T-helper 2 cell treated with Interferon-gamma antibody and Interleukin-4, amounts not matched to agents 5 μg/mL and 100 μg/mL, for 36 hours (primary cell): ENCODE measurements around the gene RBMS3.

Experiments used
- DNase-seq: peaks from one replicate; pipeline ENCODE4 v3.0.0; 2021; ENCODE audit warnings: low spot score
- H3K27ac Mint-ChIP-seq: one replicate; pipeline ENCODE4 v1.8.0; 2021; ENCODE audit warnings: mild to moderate bottlenecking, mixed read lengths
- H3K27me3 Mint-ChIP-seq: one replicate; pipeline ENCODE4 v1.8.0; 2021; ENCODE audit warnings: low read depth, mixed read lengths
- H3K36me3 Mint-ChIP-seq: one replicate; pipeline ENCODE4 v1.8.0; 2021; ENCODE audit warnings: low read depth, mixed read lengths
- H3K4me1 Mint-ChIP-seq: one replicate; pipeline ENCODE4 v1.8.0; 2021; ENCODE audit warnings: low read depth, mixed read lengths
- H3K4me3 Mint-ChIP-seq: one replicate; pipeline ENCODE4 v1.8.0; 2022; ENCODE audit warnings: mild to moderate bottlenecking, moderate library complexity, mixed read lengths
- H3K9me3 Mint-ChIP-seq: one replicate; pipeline ENCODE4 v1.8.0; 2021; ENCODE audit warnings: mixed read lengths

RBMS3 gene

DNA sequence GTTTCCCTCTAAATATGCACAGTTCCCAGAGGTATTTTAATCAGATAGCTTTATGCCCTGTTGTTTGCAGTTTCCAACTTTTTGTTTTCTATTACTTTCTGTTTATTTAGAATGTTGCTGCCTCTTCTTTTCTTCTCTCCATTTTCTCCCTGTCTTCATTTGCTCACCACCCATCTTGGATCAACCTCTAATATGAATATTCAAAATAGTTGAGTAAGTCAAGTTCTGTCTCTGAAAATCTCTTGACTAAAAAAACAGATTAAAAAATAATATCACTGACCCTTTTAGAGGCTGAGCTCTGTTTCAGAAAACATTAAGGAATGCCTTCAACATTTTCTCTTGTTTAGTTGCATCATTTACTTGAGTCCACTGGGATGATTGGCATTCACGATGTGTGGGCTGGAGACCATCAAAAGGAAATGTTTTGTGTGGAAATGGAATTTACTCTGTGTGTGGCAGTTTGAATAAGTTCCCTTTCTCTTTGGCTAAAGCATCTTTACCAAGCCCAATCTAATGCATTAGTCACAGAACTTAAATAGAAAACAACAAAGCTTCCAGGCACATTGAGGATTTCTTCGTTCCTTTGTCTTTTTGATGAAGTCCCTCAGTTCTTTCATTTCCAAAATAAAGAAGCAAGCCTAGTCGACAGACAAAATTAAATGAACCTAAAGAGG lies 691.6 kb downstream of the RBMS3 start:
- DNase-seq: no peak
- no peak overlapping the region for H3K4me3 Mint-ChIP-seq
- H3K27ac Mint-ChIP-seq: no peak overlapping the region
- no peaks in the 10 kb centered on the region for H3K4me1 Mint-ChIP-seq
- no peaks in the 10 kb centered on the region for H3K36me3 Mint-ChIP-seq
- no peaks in the 10 kb centered on the region for H3K9me3 Mint-ChIP-seq
- peaks cover 2% of the 10 kb centered on the region for H3K27me3 Mint-ChIP-seq

DNA sequence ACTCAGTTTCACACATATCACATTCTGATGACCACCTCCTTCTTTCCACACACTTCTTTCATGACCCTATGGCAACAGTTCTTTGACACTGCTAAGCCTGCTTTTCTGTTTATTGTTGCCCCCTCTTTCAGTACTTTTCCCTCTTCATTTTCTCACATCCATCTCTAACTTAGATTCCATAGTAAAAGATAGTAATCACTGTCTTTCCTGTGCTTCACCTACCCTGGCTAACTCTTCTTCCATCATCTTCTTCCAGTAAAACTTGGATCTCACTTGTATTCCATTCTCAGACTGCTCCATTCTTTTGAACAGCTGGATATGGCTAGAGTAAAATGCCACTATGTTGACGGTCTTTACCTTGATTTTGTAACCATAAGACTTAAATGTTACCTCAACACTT lies 692.9 kb downstream of the RBMS3 start:
- Mint-ChIP-seq H3K27me3 (peaks cover 2% of the 10 kb centered on the region), H3K4me3 (no peak overlapping the region), H3K27ac (no peak overlapping the region), H3K36me3 (no peaks in the 10 kb centered on the region), H3K4me1 (no peaks in the 10 kb centered on the region), H3K9me3 (no peaks in the 10 kb centered on the region)
- no peak for DNase-seq

DNA sequence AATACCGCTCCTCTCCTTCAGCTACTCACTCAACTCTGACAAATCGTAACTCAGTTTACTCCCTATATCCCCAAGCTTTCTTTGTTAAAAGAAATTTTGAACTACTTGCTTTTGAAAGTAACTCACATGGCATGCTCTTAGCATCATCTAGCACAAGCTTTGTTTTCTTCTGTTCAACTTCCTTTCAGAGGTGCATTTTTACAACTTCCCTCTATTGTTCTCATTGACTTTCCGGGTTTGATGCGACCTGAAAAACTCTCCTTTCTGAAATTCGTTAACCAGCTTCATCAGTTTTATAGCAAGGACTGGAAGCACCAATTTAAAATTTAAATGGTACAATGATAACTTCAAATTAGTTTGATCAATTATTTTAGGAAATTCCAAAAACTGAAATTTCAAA lies 696.0 kb downstream of the RBMS3 start:
- Mint-ChIP-seq H3K27ac (no peak overlapping the region), H3K36me3 (no peaks in the 10 kb centered on the region), H3K27me3 (peaks cover 2% of the 10 kb centered on the region), H3K4me3 (no peak overlapping the region), H3K4me1 (no peaks in the 10 kb centered on the region), H3K9me3 (no peaks in the 10 kb centered on the region)
- no peak for DNase-seq

DNA sequence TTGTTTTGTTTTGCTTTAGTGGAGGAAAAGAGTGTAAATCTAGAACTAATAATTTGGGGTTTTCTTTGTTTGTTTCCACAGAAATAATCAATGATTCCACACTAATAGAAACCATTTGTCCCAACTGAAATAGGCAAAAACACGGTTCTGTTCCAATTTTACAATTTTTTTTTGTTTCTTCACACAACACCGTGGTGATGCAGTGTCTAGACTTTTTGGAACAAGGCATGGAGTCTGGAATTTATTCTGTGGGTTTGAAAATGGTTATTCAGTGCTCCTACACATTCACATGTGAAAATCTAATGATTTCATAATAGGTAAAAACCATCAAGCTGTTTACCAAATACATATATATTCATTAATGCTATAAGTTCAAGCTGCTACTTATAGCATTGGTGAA lies 696.5 kb downstream of the RBMS3 start:
- Mint-ChIP-seq H3K9me3 (peaks cover 3% of the 10 kb centered on the region), H3K4me1 (no peaks in the 10 kb centered on the region), H3K4me3 (no peak overlapping the region), H3K36me3 (no peaks in the 10 kb centered on the region), H3K27me3 (peaks cover 2% of the 10 kb centered on the region), H3K27ac (no peak overlapping the region)
- DNase-seq: no peak

DNA sequence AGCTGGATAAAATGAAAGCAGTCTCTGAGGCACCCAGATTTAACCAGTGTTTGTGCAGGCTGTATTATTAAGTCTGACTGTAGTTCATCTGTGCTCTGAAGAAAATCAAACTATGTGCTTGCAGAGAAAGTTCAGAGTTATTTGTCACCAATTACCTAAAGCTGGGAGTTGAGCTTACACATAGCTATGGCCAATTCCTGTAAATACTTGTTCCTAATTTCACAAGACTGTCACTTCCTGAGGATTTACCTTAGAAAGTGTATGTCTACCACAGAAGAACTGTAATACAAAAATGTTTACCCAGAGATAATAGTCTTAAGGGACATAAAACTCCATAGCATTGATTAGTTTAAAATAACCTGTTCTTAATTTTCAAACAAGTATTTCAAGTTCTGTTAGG lies 697.2 kb downstream of the RBMS3 start:
- Mint-ChIP-seq H3K36me3 (no peaks in the 10 kb centered on the region), H3K27ac (no peak overlapping the region), H3K9me3 (peaks cover 6% of the 10 kb centered on the region), H3K4me1 (no peaks in the 10 kb centered on the region), H3K4me3 (no peak overlapping the region), H3K27me3 (peaks cover 2% of the 10 kb centered on the region)
- DNase-seq: no peak

DNA sequence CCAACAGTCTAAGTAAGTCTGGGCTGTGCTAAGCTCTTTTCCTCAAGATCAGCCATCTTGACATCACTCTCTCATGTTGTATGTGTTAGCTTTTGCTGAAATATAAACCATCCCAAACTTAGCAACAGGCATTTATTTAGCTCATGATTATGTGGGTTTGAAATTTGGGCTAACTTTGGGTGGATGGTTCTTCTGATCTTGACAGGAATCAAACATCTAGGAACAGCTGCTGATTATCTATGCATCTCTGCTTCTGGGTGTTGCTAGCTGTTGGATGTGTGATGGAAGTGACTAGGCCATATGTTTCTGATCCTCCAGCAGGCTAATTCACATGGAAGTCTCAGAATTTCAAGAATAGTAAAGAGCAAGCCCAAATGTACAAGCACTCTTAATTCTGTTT lies 710.3 kb downstream of the RBMS3 start:
- H3K27ac Mint-ChIP-seq: no peak overlapping the region
- DNase-seq: no peak
- peaks cover 3% of the 10 kb centered on the region for H3K27me3 Mint-ChIP-seq
- no peaks in the 10 kb centered on the region for H3K36me3 Mint-ChIP-seq
- H3K4me3 Mint-ChIP-seq: no peak overlapping the region
- H3K9me3 Mint-ChIP-seq: no peaks in the 10 kb centered on the region
- H3K4me1 Mint-ChIP-seq: no peaks in the 10 kb centered on the region

DNA sequence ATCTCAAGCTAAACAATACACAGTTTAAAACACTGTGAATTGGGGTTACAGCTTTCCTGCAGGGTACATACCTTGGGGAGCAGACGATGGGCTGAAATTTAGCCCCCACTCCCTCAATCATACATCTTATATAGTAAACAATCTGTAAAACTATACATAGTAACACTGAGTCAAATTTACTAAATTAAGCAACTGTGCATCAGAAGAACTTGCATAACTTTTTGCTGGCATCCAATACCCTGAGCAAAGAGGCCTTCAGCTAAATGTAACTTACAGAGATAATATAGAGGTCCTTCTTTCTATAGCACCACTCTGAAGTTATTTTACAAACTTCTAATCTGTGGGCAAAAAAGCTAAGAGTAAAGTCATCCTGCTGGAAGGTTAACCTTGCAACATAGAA lies 721.9 kb downstream of the RBMS3 start:
- no peak for DNase-seq
- peaks cover 6% of the 10 kb centered on the region for H3K27me3 Mint-ChIP-seq
- no peaks in the 10 kb centered on the region for H3K9me3 Mint-ChIP-seq
- no peak overlapping the region for H3K27ac Mint-ChIP-seq
- no peaks in the 10 kb centered on the region for H3K36me3 Mint-ChIP-seq
- no peak overlapping the region for H3K4me3 Mint-ChIP-seq
- peaks cover 4% of the 10 kb centered on the region for H3K4me1 Mint-ChIP-seq

DNA sequence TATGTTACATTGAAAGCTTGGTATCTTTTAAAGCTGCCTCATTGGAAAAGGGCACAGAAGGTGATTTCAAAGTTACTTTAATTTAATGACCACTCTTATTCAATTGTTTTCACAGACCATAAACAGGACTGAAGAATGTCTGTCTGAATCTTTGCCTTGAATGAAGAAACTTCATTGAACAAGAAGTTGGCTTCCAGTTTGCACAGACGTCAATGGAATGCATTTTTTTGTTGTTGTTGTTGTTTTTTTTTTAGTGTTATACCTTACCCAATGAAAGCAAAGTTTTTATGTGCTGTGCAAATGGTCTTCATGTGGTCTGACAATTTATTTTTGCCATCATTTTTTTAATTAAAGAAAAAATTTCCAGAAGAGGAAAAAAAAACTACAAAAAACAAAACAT lies 722.9 kb downstream of the RBMS3 start:
- H3K36me3 Mint-ChIP-seq: no peaks in the 10 kb centered on the region
- H3K27ac Mint-ChIP-seq: no peak overlapping the region
- peaks cover 4% of the 10 kb centered on the region for H3K4me1 Mint-ChIP-seq
- DNase-seq: no peak
- peaks cover 6% of the 10 kb centered on the region for H3K27me3 Mint-ChIP-seq
- no peaks in the 10 kb centered on the region for H3K9me3 Mint-ChIP-seq
- H3K4me3 Mint-ChIP-seq: no peak overlapping the region

DNA sequence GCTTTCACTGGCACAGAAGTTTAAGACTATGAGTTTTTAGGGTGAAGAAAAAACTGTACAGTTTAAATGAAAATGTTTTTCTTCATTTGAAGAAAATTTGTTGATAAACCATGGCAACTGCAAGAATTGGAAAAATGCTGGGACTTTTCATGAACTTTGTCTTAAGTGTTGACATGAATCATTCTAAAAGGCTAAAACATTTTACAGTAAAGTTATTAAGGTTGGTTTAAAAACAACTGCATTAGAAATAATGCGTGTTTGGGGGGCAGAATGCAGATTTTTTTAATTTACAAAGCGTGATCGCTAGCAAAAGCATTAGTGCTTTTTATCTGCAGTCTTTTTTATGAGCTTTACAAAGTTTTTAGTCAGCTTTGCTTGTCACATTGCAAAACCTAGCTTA lies 723.6 kb downstream of the RBMS3 start:
- H3K27ac Mint-ChIP-seq: no peak overlapping the region
- no peaks in the 10 kb centered on the region for H3K36me3 Mint-ChIP-seq
- H3K27me3 Mint-ChIP-seq: peaks cover 6% of the 10 kb centered on the region

DNA sequence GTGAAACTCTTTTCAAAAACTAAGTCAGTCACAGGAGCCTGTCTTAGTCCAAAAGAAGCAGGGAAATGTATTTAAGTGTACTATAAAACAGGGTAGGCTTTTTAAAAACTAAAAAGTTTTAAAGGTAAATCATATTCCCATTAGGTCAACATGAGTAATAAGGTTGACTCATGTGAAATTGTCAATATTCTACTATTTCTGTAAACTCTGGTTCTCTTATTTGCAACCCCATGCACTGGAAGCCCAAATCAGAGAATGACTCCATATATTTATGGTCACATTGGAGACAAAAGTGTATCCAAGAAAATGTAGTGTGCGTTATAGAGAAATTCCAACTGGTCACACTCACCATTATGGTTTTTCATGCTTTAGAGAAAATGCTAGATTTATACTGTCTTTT lies 725.2 kb downstream of the RBMS3 start:
- Mint-ChIP-seq H3K27ac (no peak overlapping the region), H3K9me3 (no peaks in the 10 kb centered on the region), H3K27me3 (peaks cover 6% of the 10 kb centered on the region), H3K36me3 (no peaks in the 10 kb centered on the region), H3K4me3 (no peak overlapping the region), H3K4me1 (peaks cover 4% of the 10 kb centered on the region)
- DNase-seq: no peak

More for the DNA sequence above, 723.6 kb downstream of the RBMS3 start:
- Mint-ChIP-seq H3K4me1 (peaks cover 4% of the 10 kb centered on the region), H3K4me3 (no peak overlapping the region), H3K9me3 (no peaks in the 10 kb centered on the region)
- no peak for DNase-seq

DNA sequence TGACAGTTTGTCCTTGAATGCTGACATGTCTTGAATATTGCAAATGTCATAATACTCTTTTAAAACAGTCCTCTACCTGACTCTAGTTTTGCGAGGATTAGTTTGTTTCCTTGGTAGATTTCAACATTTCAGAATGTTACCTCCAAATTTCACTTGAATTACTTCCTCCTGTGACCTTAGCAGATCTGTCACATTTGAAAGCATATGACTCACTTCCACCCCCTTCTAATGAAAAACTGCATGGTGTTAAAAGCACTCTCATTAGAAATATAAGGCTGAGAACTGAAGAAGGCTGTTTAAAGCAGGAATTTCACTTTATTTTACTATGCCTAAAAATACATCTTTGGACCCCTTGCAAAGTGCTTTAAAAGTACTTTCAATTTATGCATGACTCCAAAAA lies 726.8 kb downstream of the RBMS3 start:
- peaks cover 4% of the 10 kb centered on the region for H3K4me1 Mint-ChIP-seq
- H3K4me3 Mint-ChIP-seq: no peak overlapping the region
- peaks cover 6% of the 10 kb centered on the region for H3K27me3 Mint-ChIP-seq
- no peaks in the 10 kb centered on the region for H3K9me3 Mint-ChIP-seq
- no peak for DNase-seq
- H3K36me3 Mint-ChIP-seq: no peaks in the 10 kb centered on the region
- no peak overlapping the region for H3K27ac Mint-ChIP-seq

DNA sequence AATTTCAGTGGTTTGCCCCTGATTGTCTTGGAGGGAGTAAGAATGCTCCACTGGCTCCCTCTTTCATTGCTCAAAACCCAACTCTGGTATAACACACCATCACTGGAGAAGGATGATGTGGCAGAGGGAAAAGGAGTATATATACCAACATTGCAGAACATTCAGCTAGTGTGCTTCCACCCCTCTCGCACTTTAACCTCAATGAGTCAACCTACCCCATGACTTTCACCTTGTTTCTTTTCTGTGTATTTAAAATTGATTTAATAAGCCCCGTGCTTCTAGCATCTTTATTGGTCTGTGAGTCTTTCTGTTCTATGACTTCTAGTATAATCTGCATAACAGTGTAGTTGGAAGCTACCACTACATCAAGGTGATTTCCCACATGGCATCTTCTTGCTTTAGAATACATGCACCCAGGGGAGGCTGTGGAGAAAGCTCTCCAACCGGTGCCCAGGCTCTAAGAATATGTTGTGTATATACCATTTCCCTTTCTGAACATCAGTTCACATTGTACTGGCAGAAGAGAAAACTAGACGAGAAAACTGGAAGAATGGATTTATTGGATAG lies 730.4 kb downstream of the RBMS3 start:
- peaks cover 2% of the 10 kb centered on the region for H3K27me3 Mint-ChIP-seq
- H3K36me3 Mint-ChIP-seq: no peaks in the 10 kb centered on the region
- H3K27ac Mint-ChIP-seq: no peak overlapping the region
- no peaks in the 10 kb centered on the region for H3K9me3 Mint-ChIP-seq
- no peak overlapping the region for H3K4me3 Mint-ChIP-seq
- no peak for DNase-seq
- H3K4me1 Mint-ChIP-seq: peaks cover 4% of the 10 kb centered on the region

DNA sequence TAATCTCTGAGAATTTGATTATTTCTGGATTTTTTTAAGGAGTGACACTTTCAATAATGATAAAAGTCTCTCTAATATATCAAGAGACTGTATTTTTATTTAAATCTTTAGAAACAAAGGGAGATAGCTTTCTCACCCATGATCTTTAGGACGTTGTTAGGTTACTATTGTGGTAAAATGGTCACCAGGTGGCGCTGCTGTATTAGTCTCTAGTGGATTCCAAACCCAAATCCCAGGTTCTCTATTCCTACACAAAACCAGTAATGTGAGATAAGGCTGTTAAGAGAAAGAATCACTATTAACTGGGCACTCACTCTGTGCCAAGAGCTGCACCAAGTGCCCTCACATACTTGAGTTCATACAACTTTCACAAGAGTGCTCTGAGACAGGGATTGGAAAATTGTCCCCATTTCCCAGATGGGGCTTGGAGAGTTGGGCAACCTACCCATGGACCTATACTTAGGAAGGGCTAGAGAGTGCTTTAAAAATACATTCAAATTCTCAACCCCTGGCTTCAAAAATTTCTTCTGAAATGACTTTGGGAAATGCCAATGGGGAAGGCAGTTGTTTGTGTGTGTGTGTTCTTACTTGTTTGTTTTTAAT lies 732.2 kb downstream of the RBMS3 start:
- peaks cover 5% of the 10 kb centered on the region for H3K27me3 Mint-ChIP-seq
- DNase-seq: no peak
- H3K9me3 Mint-ChIP-seq: no peaks in the 10 kb centered on the region
- no peak overlapping the region for H3K4me3 Mint-ChIP-seq
- H3K36me3 Mint-ChIP-seq: no peaks in the 10 kb centered on the region
- H3K4me1 Mint-ChIP-seq: no peaks in the 10 kb centered on the region
- no peak overlapping the region for H3K27ac Mint-ChIP-seq

DNA sequence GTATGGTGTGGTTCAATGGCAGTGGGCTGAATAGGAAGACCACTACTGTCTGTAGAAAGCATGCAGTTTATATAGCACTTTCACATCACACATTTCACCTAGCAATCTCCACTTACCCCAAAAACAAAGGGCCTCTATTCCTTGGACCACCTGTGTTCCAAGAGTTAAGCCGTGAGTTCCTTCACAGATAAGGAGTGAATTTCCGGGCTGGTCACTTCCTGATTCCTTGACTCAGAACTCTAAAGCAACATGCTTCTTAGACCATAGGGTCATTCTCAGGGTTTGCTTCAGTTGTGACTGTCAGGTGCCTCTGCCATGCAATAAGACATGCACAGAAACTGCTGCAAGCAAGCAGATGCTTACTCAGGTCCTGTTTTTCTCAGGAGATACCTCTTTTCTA lies 737.0 kb downstream of the RBMS3 start:
- DNase-seq: no peak
- no peak overlapping the region for H3K27ac Mint-ChIP-seq
- no peak overlapping the region for H3K4me3 Mint-ChIP-seq
- no peaks in the 10 kb centered on the region for H3K36me3 Mint-ChIP-seq
- H3K9me3 Mint-ChIP-seq: no peaks in the 10 kb centered on the region
- peaks cover 20% of the 10 kb centered on the region for H3K27me3 Mint-ChIP-seq
- no peaks in the 10 kb centered on the region for H3K4me1 Mint-ChIP-seq

DNA sequence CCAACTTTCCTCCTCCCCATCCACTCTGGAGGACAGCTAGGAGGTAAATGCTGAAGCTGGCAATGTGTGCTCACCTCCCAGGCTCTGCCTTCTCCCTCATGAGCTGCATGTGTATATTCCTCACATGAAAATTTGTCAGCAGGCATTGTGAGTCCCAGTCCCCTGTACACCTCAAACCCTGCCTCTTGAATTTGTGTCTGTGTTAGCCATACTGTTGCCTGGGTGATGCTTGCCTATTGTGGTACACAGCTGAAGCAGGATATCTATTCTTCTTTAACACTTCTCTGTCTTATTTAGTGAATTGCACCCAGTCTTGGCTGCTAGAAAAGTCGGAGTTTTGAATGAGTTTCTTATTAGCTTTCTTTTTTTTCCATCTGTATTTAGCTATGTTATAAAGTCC lies 739.5 kb downstream of the RBMS3 start:
- DNase-seq: no peak
- no peaks in the 10 kb centered on the region for H3K36me3 Mint-ChIP-seq
- no peak overlapping the region for H3K4me3 Mint-ChIP-seq
- no peak overlapping the region for H3K27ac Mint-ChIP-seq
- H3K27me3 Mint-ChIP-seq: peaks cover 27% of the 10 kb centered on the region
- H3K9me3 Mint-ChIP-seq: no peaks in the 10 kb centered on the region
- H3K4me1 Mint-ChIP-seq: no peaks in the 10 kb centered on the region
